ENCODE measurements around the gene KIF19. TPM values are rescaled to one million over a fixed set of nuclear protein-coding genes. Genes with fewer than 3 reads are reported as not detected.
A peak's percentile ranks its signal among the peaks of the same experiment; 100 is the strongest.

Gene KIF19
- total RNA-seq, 8 experiments from 2014 or later, result 0.11 to 3.3 (median 1.2) TPM; not detected in 2

GRCh38 chr17:74347646-74348045, 21.6 kb downstream of the KIF19 start:
- H3K4me1 ChIP-seq (replicated peaks in 1 of 2), result peaks cover 12 to 29% of the 10 kb centered on the region in 2 donors
- in situ Hi-C loops (cut with MboI; ENCODE audit: low pct_unique_long_range_greater_than_20kb in 2 of 9, low sequenced_read_pairs in 9 of 9, unreplicated experiment in 9 of 9), result no loop called here
- H3K27ac ChIP-seq, result no peak overlapping the region
- 42 to 100% (median 83%) methylated on average over 1 to 8 of the region's 14 CpGs; no CpG with 5 or more reads in 5 of the 10 experiments for WGBS, 10 experiments
- ATAC-seq (replicated peaks in 6 of 8), result no peak
- no peak overlapping the region for H3K4me3 ChIP-seq

- 12 to 77% (median 64%) methylated on average over 2 to 19 of the region's 19 CpGs; no CpG with 5 or more reads in 6 of the 10 experiments for WGBS, 10 experiments
- Histone ChIP-seq H3K27ac (no peak overlapping the region), H3K4me1 (replicated peaks in 1 of 2) (peaks cover 20 to 25% of the 10 kb centered on the region in 2 donors), H3K4me3 (no peak overlapping the region)
- no peak for ATAC-seq (replicated peaks in 6 of 8)
- in situ Hi-C loops (cut with MboI; ENCODE audit: low pct_unique_long_range_greater_than_20kb in 2 of 9, low sequenced_read_pairs in 9 of 9, unreplicated experiment in 9 of 9), result no loop called here
Measured at GRCh38 chr17:74349120-74349519, 23.1 kb downstream of the KIF19 start.

GRCh38 chr17:74350486-74350885, 24.5 kb downstream of the KIF19 start:
- in situ Hi-C loops (cut with MboI; ENCODE audit: low pct_unique_long_range_greater_than_20kb in 2 of 9, low sequenced_read_pairs in 9 of 9, unreplicated experiment in 9 of 9), result loop anchor here in 2 of 9 experiments (25.0 kb wide), 1 partner anchor 138 kb away; the partner anchor contains the start of genes RPL38 (in 2 of the 2) and TTYH2 (in 2 of the 2)
- 88 to 92% (median 89%) methylated on average over 5 to 10 of the region's 20 CpGs; no CpG with 5 or more reads in 7 of the 10 experiments for WGBS, 10 experiments
- H3K27ac ChIP-seq, result no peak overlapping the region
- H3K4me3 ChIP-seq, result no peak overlapping the region
- ATAC-seq (replicated peaks in 6 of 8), result no peak
- H3K4me1 ChIP-seq (replicated peaks in 1 of 2), result peaks cover 13 to 15% of the 10 kb centered on the region in 2 donors

- Histone ChIP-seq H3K4me3 (no peak overlapping the region), H3K27ac (no peak overlapping the region), H3K4me1 (replicated peaks in 1 of 2) (peaks cover 13% of the 10 kb centered on the region in 2 donors)
- in situ Hi-C loops (cut with MboI; ENCODE audit: low pct_unique_long_range_greater_than_20kb in 2 of 9, low sequenced_read_pairs in 9 of 9, unreplicated experiment in 9 of 9), result loop anchor here in 2 of 9 experiments (25.0 kb wide), 1 partner anchor 139 kb away; the partner anchor contains the start of genes RPL38 (in 2 of the 2) and TTYH2 (in 2 of the 2)
- ATAC-seq (replicated peaks in 6 of 8), result peak in 6 of 8 experiments; percentile 44 to 67 (median 60)
- 3 to 15% (median 5%) methylated on average over 4 to 19 of the region's 55 CpGs; no CpG with 5 or more reads in 5 of the 10 experiments for WGBS, 10 experiments
Measured at GRCh38 chr17:74351552-74352210, 25.7 kb downstream of the KIF19 start.

- no peak for ATAC-seq (replicated peaks in 6 of 8)
- H3K27ac ChIP-seq, result no peak overlapping the region
- 31 to 90% (median 67%) methylated on average over 1 to 8 of the region's 10 CpGs; no CpG with 5 or more reads in 4 of the 10 experiments for WGBS, 10 experiments
- in situ Hi-C loops (cut with MboI; ENCODE audit: low pct_unique_long_range_greater_than_20kb in 2 of 9, low sequenced_read_pairs in 9 of 9, unreplicated experiment in 9 of 9), result loop anchor here in 2 of 9 experiments (25.0 kb wide), 1 partner anchor 141 kb away; the partner anchor contains the start of genes RPL38 (in 2 of the 2) and TTYH2 (in 2 of the 2)
- peaks cover 13% of the 10 kb centered on the region in 2 donors for H3K4me1 ChIP-seq (replicated peaks in 1 of 2)
- H3K4me3 ChIP-seq, result no peak overlapping the region
Measured at GRCh38 chr17:74353446-74354060, 27.5 kb downstream of the KIF19 start.

- 0 to 60% (median 7%) methylated on average over 1 to 7 of the region's 29 CpGs; no CpG with 5 or more reads in 5 of the 10 experiments for WGBS, 10 experiments
- in situ Hi-C loops (cut with MboI; ENCODE audit: low pct_unique_long_range_greater_than_20kb in 2 of 9, low sequenced_read_pairs in 9 of 9, unreplicated experiment in 9 of 9), result loop anchor here in 2 of 9 experiments (25.0 kb wide), 1 partner anchor 142 kb away; the partner anchor contains the start of genes RPL38 (in 2 of the 2) and TTYH2 (in 2 of the 2)
- ATAC-seq (replicated peaks in 6 of 8), result peak; percentile 67 to 87 (median 72)
- H3K27ac ChIP-seq, result no peak overlapping the region
- H3K4me3 ChIP-seq, result no peak overlapping the region
- peaks cover 13% of the 10 kb centered on the region in 2 donors for H3K4me1 ChIP-seq (replicated peaks in 1 of 2)
Measured at GRCh38 chr17:74354123-74354522, 28.1 kb downstream of the KIF19 start.

- H3K4me3 ChIP-seq, result no peak overlapping the region
- peaks cover 13% of the 10 kb centered on the region in 2 donors for H3K4me1 ChIP-seq (replicated peaks in 1 of 2)
- in situ Hi-C loops (cut with MboI; ENCODE audit: low pct_unique_long_range_greater_than_20kb in 2 of 9, low sequenced_read_pairs in 9 of 9, unreplicated experiment in 9 of 9), result loop anchor here in 2 of 9 experiments (25.0 kb wide), 1 partner anchor 142 kb away; the partner anchor contains the start of genes RPL38 (in 2 of the 2) and TTYH2 (in 2 of the 2)
- 90 to 100% methylated on average over 2 of the region's 10 CpGs; no CpG with 5 or more reads in 8 of the 10 experiments for WGBS, 10 experiments
- H3K27ac ChIP-seq, result no peak overlapping the region
- ATAC-seq (replicated peaks in 6 of 8), result peak in 6 of 8 experiments; percentile 5 to 23 (median 12)
Measured at GRCh38 chr17:74354561-74354960, 28.5 kb downstream of the KIF19 start.

GRCh38 chr17:74355065-74355464, 29.0 kb downstream of the KIF19 start:
- 93% methylated on average over 3 of the region's 8 CpGs; no CpG with 5 or more reads in 9 of the 10 experiments for WGBS, 10 experiments
- ATAC-seq (replicated peaks in 6 of 8), result no peak
- in situ Hi-C loops (cut with MboI; ENCODE audit: low pct_unique_long_range_greater_than_20kb in 2 of 9, low sequenced_read_pairs in 9 of 9, unreplicated experiment in 9 of 9), result loop anchor here in 2 of 9 experiments (25.0 kb wide), 1 partner anchor 143 kb away; the partner anchor contains the start of genes RPL38 (in 2 of the 2) and TTYH2 (in 2 of the 2)

GRCh38 chr17:74356646-74357465, 30.8 kb downstream of the KIF19 start:
- ATAC-seq (replicated peaks in 6 of 8), result peak in 2 of 8 experiments; percentile 19 to 26
- 0 to 91% (median 35%) methylated on average over 3 to 34 of the region's 105 CpGs; no CpG with 5 or more reads in 7 of the 10 experiments for WGBS, 10 experiments
- Histone ChIP-seq H3K4me1 (replicated peaks in 1 of 2) (peaks cover 25% of the 10 kb centered on the region in 2 donors), H3K4me3 (no peak overlapping the region), H3K27ac (no peak overlapping the region)
- in situ Hi-C loops (cut with MboI; ENCODE audit: low pct_unique_long_range_greater_than_20kb in 2 of 9, low sequenced_read_pairs in 9 of 9, unreplicated experiment in 9 of 9), result loop anchor here in 2 of 9 experiments (25.0 kb wide), 1 partner anchor 145 kb away; the partner anchor contains the start of genes RPL38 (in 2 of the 2) and TTYH2 (in 2 of the 2)

More at GRCh38 chr17:74355065-74355464, 29.0 kb downstream of the KIF19 start:
- peaks cover 13% of the 10 kb centered on the region in 2 donors for H3K4me1 ChIP-seq (replicated peaks in 1 of 2)
- H3K4me3 ChIP-seq, result no peak overlapping the region
- no peak overlapping the region for H3K27ac ChIP-seq

GRCh38 chr17:74357466-74357809, 31.4 kb downstream of the KIF19 start:
- WGBS, 10 experiments, result no CpG with 5 or more reads among the region's 32 CpGs
- H3K27ac ChIP-seq, result no peak overlapping the region
- peaks cover 29 to 31% of the 10 kb centered on the region in 2 donors for H3K4me1 ChIP-seq (replicated peaks in 1 of 2)
- H3K4me3 ChIP-seq, result no peak overlapping the region
- no peak for ATAC-seq (replicated peaks in 6 of 8)
- in situ Hi-C loops (cut with MboI; ENCODE audit: low pct_unique_long_range_greater_than_20kb in 2 of 9, low sequenced_read_pairs in 9 of 9, unreplicated experiment in 9 of 9), result loop anchor here in 2 of 9 experiments (25.0 kb wide), 1 partner anchor 145 kb away; the partner anchor contains the start of genes RPL38 (in 2 of the 2) and TTYH2 (in 2 of the 2)

GRCh38 chr17:74358697-74359096, 32.7 kb downstream of the KIF19 start:
- H3K4me3 ChIP-seq, result no peak overlapping the region
- H3K27ac ChIP-seq, result no peak overlapping the region
- peaks cover 30 to 37% of the 10 kb centered on the region in 2 donors for H3K4me1 ChIP-seq (replicated peaks in 1 of 2)
- no peak for ATAC-seq (replicated peaks in 6 of 8)
- in situ Hi-C loops (cut with MboI; ENCODE audit: low pct_unique_long_range_greater_than_20kb in 2 of 9, low sequenced_read_pairs in 9 of 9, unreplicated experiment in 9 of 9), result loop anchor here in 2 of 9 experiments (25.0 kb wide), 1 partner anchor 146 kb away; the partner anchor contains the start of genes RPL38 (in 2 of the 2) and TTYH2 (in 2 of the 2)
- 37 to 100% (median 86%) methylated on average over 1 to 7 of the region's 9 CpGs; no CpG with 5 or more reads in 1 of the 10 experiments for WGBS, 10 experiments

- in situ Hi-C loops (cut with MboI; ENCODE audit: low pct_unique_long_range_greater_than_20kb in 2 of 9, low sequenced_read_pairs in 9 of 9, unreplicated experiment in 9 of 9), result loop anchor here in 2 of 9 experiments (25.0 kb wide), 1 partner anchor 148 kb away; the partner anchor contains the start of genes RPL38 (in 2 of the 2) and TTYH2 (in 2 of the 2)
- Histone ChIP-seq H3K27ac (no peak overlapping the region), H3K4me3 (no peak overlapping the region), H3K4me1 (replicated peaks in 1 of 2) (peaks cover 26 to 29% of the 10 kb centered on the region in 2 donors)
- WGBS, 10 experiments, result 58 to 76% methylated on average over 8 to 11 of the region's 22 CpGs; no CpG with 5 or more reads in 8 of the 10 experiments
- no peak for ATAC-seq (replicated peaks in 6 of 8)
Measured at GRCh38 chr17:74359916-74360315, 33.9 kb downstream of the KIF19 start.
